Spinal cord (tissue), 10 donors: ENCODE measurements around the gene RBBP4. TPM values are rescaled to one million over a fixed set of nuclear protein-coding genes. Genes with fewer than 3 reads are reported as not detected.
"Not testable (repeated sequence)": the region's sequence is repeated elsewhere in the genome, so short reads cannot be mapped to it uniquely, and the experiment has no call there.

Experiments used
- DNase-seq, 6 donors: peaks; one replicate each; pipeline versions ENCODE4 v3.0.0 to v3.0.0-alpha.2; 2013 to 2015; ENCODE audit warnings: low spot score in 6 of 6, low read depth in 4 of 6
- H3K27ac ChIP-seq: one replicate; pipeline ENCODE4 v1.5.1; 2013; ENCODE audit warnings: low read depth, low read length, control low read depth
- H3K27me3 ChIP-seq: one replicate; pipeline ENCODE4 v1.6.1; 2013; ENCODE audit warnings: low read length; ENCODE audit not compliant: control insufficient read depth, insufficient read depth
- H3K36me3 ChIP-seq: one replicate; pipeline ENCODE4 v1.6.1; 2013; ENCODE audit warnings: low read length; ENCODE audit not compliant: control insufficient read depth, insufficient read depth
- H3K4me1 ChIP-seq: one replicate; pipeline ENCODE4 v1.6.1; 2013; ENCODE audit warnings: low read length; ENCODE audit not compliant: control insufficient read depth, insufficient read depth
- H3K4me3 ChIP-seq: one replicate; pipeline ENCODE4 v1.5.1; 2013; ENCODE audit warnings: low read depth, low read length, control low read depth
- H3K9me3 ChIP-seq: one replicate; pipeline ENCODE4 v1.6.1; 2013; ENCODE audit warnings: low read length; ENCODE audit not compliant: control insufficient read depth, insufficient read depth
- WGBS: methylation state at CpG from one replicate; pipeline ENCODE4 v1.1.5; 2013; ENCODE audit warnings: missing lambda C conversion rate; ENCODE audit not compliant: insufficient coverage; 5-methylcytosine and 5-hydroxymethylcytosine counted together
- polyA plus RNA-seq, 2 donors: library from polyadenylated mRNA; unstranded; fragments of 120-200 nt; gene quantifications; one replicate each; pipeline ENCODE4 v1.2.1, GENCODE V29; 2013; ENCODE audit not compliant: insufficient read length in 2 of 2
- total RNA-seq, 2 donors: library from RNA; depleted of rRNA in 1 of 2; stranded (reverse); fragments of 120-200 nt in 1 of 2; fragments of >200 nt in 1 of 2; gene quantifications; one replicate each; pipeline versions ENCODE4 v1.2.3 to v1.2.4, GENCODE V29; 2013 to 2014
- donor health status: healthy.

RBBP4 gene
- total and polyA plus RNA-seq, 4 donors = 164 to 217 (median 190) TPM

- peak in 2 of 6 donors; percentile 41 to 61 for DNase-seq
- H3K9me3 ChIP-seq = no peaks in the 10 kb centered on the region
- H3K27ac ChIP-seq = no peak overlapping the region
- no peaks in the 10 kb centered on the region for H3K4me1 ChIP-seq
- 100% methylated on average over 1 of the region's 5 CpGs for WGBS
- H3K4me3 ChIP-seq = no peak overlapping the region
- no peaks in the 10 kb centered on the region for H3K27me3 ChIP-seq
- H3K36me3 ChIP-seq = peaks cover 3% of the 10 kb centered on the region
These were observed 31.1 kb upstream of the RBBP4 start for GRCh38 chr1:32619701-32620485.

GRCh38 chr1:32622205-32622604, 28.8 kb upstream of the RBBP4 start:
- DNase-seq = no peak
- H3K9me3 ChIP-seq = no peaks in the 10 kb centered on the region
- no peak overlapping the region for H3K27ac ChIP-seq
- no peak overlapping the region for H3K4me3 ChIP-seq
- no peaks in the 10 kb centered on the region for H3K27me3 ChIP-seq
- WGBS = no CpG with 5 or more reads among the region's 2 CpGs
- no peaks in the 10 kb centered on the region for H3K4me1 ChIP-seq
- peaks cover 10% of the 10 kb centered on the region for H3K36me3 ChIP-seq

GRCh38 chr1:32622806-32623681, 28.0 kb upstream of the RBBP4 start:
- H3K27me3 ChIP-seq = no peaks in the 10 kb centered on the region
- no peaks in the 10 kb centered on the region for H3K9me3 ChIP-seq
- no peak for DNase-seq
- 89% methylated on average over 3 of the region's 3 CpGs for WGBS
- H3K4me1 ChIP-seq = no peaks in the 10 kb centered on the region
- no peak overlapping the region for H3K4me3 ChIP-seq
- H3K27ac ChIP-seq = no peak overlapping the region
- H3K36me3 ChIP-seq = peaks cover 17% of the 10 kb centered on the region

GRCh38 chr1:32623775-32624174, 27.2 kb upstream of the RBBP4 start:
- no peaks in the 10 kb centered on the region for H3K4me1 ChIP-seq
- no CpG with 5 or more reads among the region's 5 CpGs for WGBS

GRCh38 chr1:32626176-32626575, 24.8 kb upstream of the RBBP4 start:
- Histone ChIP-seq H3K4me1 (no peaks in the 10 kb centered on the region), H3K9me3 (no peaks in the 10 kb centered on the region), H3K27ac (no peak overlapping the region), H3K4me3 (no peak overlapping the region), H3K27me3 (no peaks in the 10 kb centered on the region), H3K36me3 (peaks cover 41% of the 10 kb centered on the region)
- WGBS = no CpG with 5 or more reads among the region's 1 CpG
- no peak for DNase-seq

More at GRCh38 chr1:32623775-32624174, 27.2 kb upstream of the RBBP4 start:
- Histone ChIP-seq H3K27me3 (no peaks in the 10 kb centered on the region), H3K9me3 (no peaks in the 10 kb centered on the region), H3K4me3 (no peak overlapping the region), H3K27ac (no peak overlapping the region), H3K36me3 (peaks cover 22% of the 10 kb centered on the region)
- DNase-seq = no peak

- no peaks in the 10 kb centered on the region for H3K4me1 ChIP-seq
- H3K4me3 ChIP-seq = no peak overlapping the region
- WGBS = 94% methylated on average over 6 of the region's 11 CpGs
- peaks cover 48% of the 10 kb centered on the region for H3K36me3 ChIP-seq
- no peak overlapping the region for H3K27ac ChIP-seq
- no peak for DNase-seq
- no peaks in the 10 kb centered on the region for H3K9me3 ChIP-seq
- no peaks in the 10 kb centered on the region for H3K27me3 ChIP-seq
These were observed 23.3 kb upstream of the RBBP4 start for GRCh38 chr1:32627596-32628162.

GRCh38 chr1:32630173-32630572, 20.8 kb upstream of the RBBP4 start:
- 100% methylated on average over 4 of the region's 4 CpGs for WGBS
- H3K36me3 ChIP-seq = peaks cover 43% of the 10 kb centered on the region
- not testable (repeated sequence) for H3K9me3 ChIP-seq, H3K27me3 ChIP-seq, H3K4me3 ChIP-seq, H3K4me1 ChIP-seq, H3K27ac ChIP-seq, DNase-seq

GRCh38 chr1:32632829-32633228, 18.2 kb upstream of the RBBP4 start:
- Histone ChIP-seq H3K4me3 (no peak overlapping the region), H3K27me3 (no peaks in the 10 kb centered on the region), H3K4me1 (peaks cover 2% of the 10 kb centered on the region), H3K27ac (no peak overlapping the region), H3K36me3 (peaks cover 36% of the 10 kb centered on the region), H3K9me3 (no peaks in the 10 kb centered on the region)
- DNase-seq = no peak
- no CpG with 5 or more reads among the region's 2 CpGs for WGBS

- H3K4me3 ChIP-seq = no peak overlapping the region
- WGBS = 78% methylated on average over 3 of the region's 8 CpGs
- peaks cover 2% of the 10 kb centered on the region for H3K4me1 ChIP-seq
- no peaks in the 10 kb centered on the region for H3K9me3 ChIP-seq
- H3K27me3 ChIP-seq = no peaks in the 10 kb centered on the region
- no peak for DNase-seq
- H3K36me3 ChIP-seq = peaks cover 14% of the 10 kb centered on the region
- H3K27ac ChIP-seq = no peak overlapping the region
These were observed 15.3 kb upstream of the RBBP4 start for GRCh38 chr1:32635508-32636277.
